Neural cell (in vitro differentiated cells): Measurements from ENCODE around the gene CNTNAP5.

ENCODE experiments used
- EZH2 ChIP-seq: fragments of 200-600, 300-800 bp; shearing (Covaris generic), sonication (generic); IDR thresholded peaks from 2 replicates; pipeline ENCODE4 v1.6.1; 2014; ENCODE audit warnings: antibody characterized with exemption, low read length, borderline replicate concordance, mild to moderate bottlenecking; ENCODE audit not compliant: insufficient read depth, poor library complexity, severe bottlenecking
- MXI1 ChIP-seq: fragments of 450-650 bp; conservative IDR thresholded peaks from 2 replicates; pipeline ENCODE4 v1.6.1; 2014; ENCODE audit warnings: antibody characterized with exemption, mild to moderate bottlenecking; ENCODE audit not compliant: poor library complexity, severe bottlenecking
- POLR2AphosphoS5 ChIP-seq: IDR thresholded peaks from 2 replicates; pipeline ENCODE4 v1.6.1; 2012
- SMC3 ChIP-seq: fragments of 450-650 bp; conservative IDR thresholded peaks from 2 replicates; pipeline ENCODE4 v1.6.1; 2014; ENCODE audit warnings: antibody characterized with exemption, mild to moderate bottlenecking, moderate library complexity; ENCODE audit not compliant: poor library complexity
- TAF1 ChIP-seq: IDR thresholded peaks from 2 replicates; pipeline ENCODE4 v1.6.1; 2012; ENCODE audit warnings: low read depth
- TF ChIP-seq, protein P1 (sequence below): fragments of 450-650 bp; IDR thresholded peaks from 2 replicates; pipeline ENCODE4 v1.5.1; 2014; ENCODE audit warnings: antibody characterized with exemption, mild to moderate bottlenecking, moderate library complexity; ENCODE audit not compliant: poor library complexity, severe bottlenecking
- TF ChIP-seq, protein P2 (sequence below): IDR thresholded peaks from 2 replicates; pipeline ENCODE4 v1.6.1; 2012; ENCODE audit warnings: borderline replicate concordance

DNA sequence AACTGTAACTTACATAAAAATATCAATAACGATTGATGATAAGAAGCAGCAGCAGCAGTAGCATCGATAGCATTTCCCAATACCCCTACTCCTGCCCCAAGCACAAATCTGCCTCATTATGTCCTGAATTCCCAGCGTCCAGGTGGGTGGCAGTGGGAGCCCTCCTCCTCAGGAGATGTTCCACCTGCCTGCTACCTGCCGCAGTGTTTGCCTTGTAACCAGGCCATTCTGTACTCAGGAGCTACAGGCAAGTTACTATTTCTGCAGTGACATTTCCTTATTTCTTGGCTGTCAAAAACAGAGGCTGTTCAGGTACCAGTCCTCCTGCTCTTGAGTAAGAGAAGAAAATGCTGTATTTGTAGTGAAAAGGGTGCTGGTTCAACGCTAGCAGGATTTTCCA, 236.4 kb downstream of the CNTNAP5 start:
- TF ChIP-seq EZH2 (no peak), POLR2AphosphoS5 (no peak), MXI1 (no peak), TAF1 (no peak), SMC3 (no peak)
- TF ChIP-seq, protein P1, sequence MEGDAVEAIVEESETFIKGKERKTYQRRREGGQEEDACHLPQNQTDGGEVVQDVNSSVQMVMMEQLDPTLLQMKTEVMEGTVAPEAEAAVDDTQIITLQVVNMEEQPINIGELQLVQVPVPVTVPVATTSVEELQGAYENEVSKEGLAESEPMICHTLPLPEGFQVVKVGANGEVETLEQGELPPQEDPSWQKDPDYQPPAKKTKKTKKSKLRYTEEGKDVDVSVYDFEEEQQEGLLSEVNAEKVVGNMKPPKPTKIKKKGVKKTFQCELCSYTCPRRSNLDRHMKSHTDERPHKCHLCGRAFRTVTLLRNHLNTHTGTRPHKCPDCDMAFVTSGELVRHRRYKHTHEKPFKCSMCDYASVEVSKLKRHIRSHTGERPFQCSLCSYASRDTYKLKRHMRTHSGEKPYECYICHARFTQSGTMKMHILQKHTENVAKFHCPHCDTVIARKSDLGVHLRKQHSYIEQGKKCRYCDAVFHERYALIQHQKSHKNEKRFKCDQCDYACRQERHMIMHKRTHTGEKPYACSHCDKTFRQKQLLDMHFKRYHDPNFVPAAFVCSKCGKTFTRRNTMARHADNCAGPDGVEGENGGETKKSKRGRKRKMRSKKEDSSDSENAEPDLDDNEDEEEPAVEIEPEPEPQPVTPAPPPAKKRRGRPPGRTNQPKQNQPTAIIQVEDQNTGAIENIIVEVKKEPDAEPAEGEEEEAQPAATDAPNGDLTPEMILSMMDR, result no peak
- TF ChIP-seq, protein P2, sequence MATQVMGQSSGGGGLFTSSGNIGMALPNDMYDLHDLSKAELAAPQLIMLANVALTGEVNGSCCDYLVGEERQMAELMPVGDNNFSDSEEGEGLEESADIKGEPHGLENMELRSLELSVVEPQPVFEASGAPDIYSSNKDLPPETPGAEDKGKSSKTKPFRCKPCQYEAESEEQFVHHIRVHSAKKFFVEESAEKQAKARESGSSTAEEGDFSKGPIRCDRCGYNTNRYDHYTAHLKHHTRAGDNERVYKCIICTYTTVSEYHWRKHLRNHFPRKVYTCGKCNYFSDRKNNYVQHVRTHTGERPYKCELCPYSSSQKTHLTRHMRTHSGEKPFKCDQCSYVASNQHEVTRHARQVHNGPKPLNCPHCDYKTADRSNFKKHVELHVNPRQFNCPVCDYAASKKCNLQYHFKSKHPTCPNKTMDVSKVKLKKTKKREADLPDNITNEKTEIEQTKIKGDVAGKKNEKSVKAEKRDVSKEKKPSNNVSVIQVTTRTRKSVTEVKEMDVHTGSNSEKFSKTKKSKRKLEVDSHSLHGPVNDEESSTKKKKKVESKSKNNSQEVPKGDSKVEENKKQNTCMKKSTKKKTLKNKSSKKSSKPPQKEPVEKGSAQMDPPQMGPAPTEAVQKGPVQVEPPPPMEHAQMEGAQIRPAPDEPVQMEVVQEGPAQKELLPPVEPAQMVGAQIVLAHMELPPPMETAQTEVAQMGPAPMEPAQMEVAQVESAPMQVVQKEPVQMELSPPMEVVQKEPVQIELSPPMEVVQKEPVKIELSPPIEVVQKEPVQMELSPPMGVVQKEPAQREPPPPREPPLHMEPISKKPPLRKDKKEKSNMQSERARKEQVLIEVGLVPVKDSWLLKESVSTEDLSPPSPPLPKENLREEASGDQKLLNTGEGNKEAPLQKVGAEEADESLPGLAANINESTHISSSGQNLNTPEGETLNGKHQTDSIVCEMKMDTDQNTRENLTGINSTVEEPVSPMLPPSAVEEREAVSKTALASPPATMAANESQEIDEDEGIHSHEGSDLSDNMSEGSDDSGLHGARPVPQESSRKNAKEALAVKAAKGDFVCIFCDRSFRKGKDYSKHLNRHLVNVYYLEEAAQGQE, result no peak
